SK-N-MC (cell line): Measurements from ENCODE around the gene ZNF493.

Experiments used
- FOXP2 ChIP-seq: optimal IDR thresholded peaks from 2 replicates; pipeline ENCODE3; 2011; ENCODE audit warnings: mild to moderate bottlenecking, moderate library complexity; ENCODE audit not compliant: insufficient read depth; ENCODE audit errors: extremely low read length, control extremely low read depth
- POLR2AphosphoS5 ChIP-seq: IDR thresholded peaks from 2 replicates; pipeline ENCODE4 v1.6.1; 2012; ENCODE audit warnings: mild to moderate bottlenecking, low read depth, low read length, borderline replicate concordance

DNA sequence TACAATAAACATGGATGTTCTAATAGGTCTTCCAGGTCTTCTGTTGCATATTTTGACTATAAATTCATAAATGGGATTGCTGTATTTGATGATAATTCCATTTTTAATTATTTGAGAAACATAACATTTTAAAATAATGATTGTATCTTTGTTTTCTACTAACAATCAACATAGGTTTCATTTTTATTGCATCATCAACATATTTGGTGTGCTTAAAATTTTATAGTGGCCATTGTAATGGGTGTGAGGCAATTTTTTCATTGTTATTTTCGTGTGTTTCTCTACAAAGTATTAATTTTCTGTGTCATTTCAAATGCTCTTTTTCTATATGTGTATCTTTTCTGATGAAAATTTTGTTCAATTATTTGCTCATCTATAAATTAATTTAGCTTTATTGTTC, 13.2 kb downstream of the ZNF493 start:
- TF ChIP-seq POLR2AphosphoS5: no peak
- TF ChIP-seq FOXP2: no peak
